HCT116 (cell line): ENCODE measurements around the gene SPATA6. TPM values are rescaled to one million over a fixed set of nuclear protein-coding genes. Genes with fewer than 3 reads are reported as not detected.

Experiments
- ATAC-seq: fragments of 200-7000 bp; cut with Tn5 transposase; 2 replicates; pipeline ENCODE4 v1.9.1; 2020; ENCODE audit warnings: mild to moderate bottlenecking, moderate library complexity
- BruUV-seq: library from RNA; stranded (reverse); fragments of 400-500 nt; replicated peaks from 2 replicates; lab custom pipeline; 2021; lab: Mats Ljungman, UMichigan
- CTCF ChIA-PET: fragments of 300-600 bp; sonication (Branson Sonifier 250); formaldehyde crosslinking; loops from one replicate; lab custom pipeline; 2021; ENCODE audit warnings: antibody characterized with exemption; lab: Charles Lee
- POLR2A ChIA-PET: fragments of 300-600, 350-600 bp; sonication (Branson Sonifier 250); formaldehyde crosslinking; loops from one replicate; lab custom pipeline; 2021; ENCODE audit warnings: antibody characterized with exemption; lab: Charles Lee
- RAD21 ChIA-PET, 2 experiments: fragments of 300-600 bp; sonication (Branson Sonifier 250); formaldehyde crosslinking; loops; one replicate each; lab custom pipeline; 2023; ENCODE audit warnings: low total read pairs in 2 of 2; ENCODE audit not compliant: uncharacterized antibody in 2 of 2, unreplicated experiment in 2 of 2, low non-redundant PET in 1 of 2; lab: Charles Lee
- DNase-seq: peaks from one replicate; pipeline ENCODE4 v3.0.0-alpha.2; 2010; ENCODE audit warnings: low read depth, low spot score
- H2AFZ ChIP-seq: fragments of 200-600 bp; shearing (Covaris generic), sonication (generic); 2 replicates; pipeline ENCODE4 v1.6.1; 2017; ENCODE audit warnings: low read depth, mixed run types, mixed read lengths, antibody characterized with exemption, low read length; ENCODE audit not compliant: poor library complexity, severe bottlenecking
- H3K27ac ChIP-seq: 2 replicates; pipeline ENCODE4 v1.5.1; 2012; ENCODE audit warnings: low read depth, low read length
- H3K27me3 ChIP-seq: fragments of 200-600 bp; sonication (generic); 2 replicates; pipeline ENCODE4 v1.6.1; 2016; ENCODE audit warnings: mixed run types, low read length, mixed read lengths; ENCODE audit not compliant: insufficient read depth
- H3K36me3 ChIP-seq, 2 experiments: fragments of 200-500 bp in 1 of 2; fragments of 200-600 bp in 1 of 2; sonication (Bioruptor generic) in 1 of 2; sonication (generic) in 1 of 2; 2 replicates each; pipeline versions ENCODE4 v1.5.1 to v1.6.1; 2014 to 2016; ENCODE audit warnings: low read length in 2 of 2, inconsistent platforms in 1 of 2, mixed read lengths in 1 of 2, mixed run types in 1 of 2; ENCODE audit not compliant: insufficient read depth in 2 of 2, control insufficient read depth in 1 of 2
- H3K4me1 ChIP-seq, 2 experiments: fragments of 200-600 bp in 1 of 2; sonication (generic) in 1 of 2; 2 replicates each; pipeline versions ENCODE4 v1.5.1 to v1.6.1; 2012 to 2017; ENCODE audit warnings: low read length in 2 of 2, inconsistent platforms in 1 of 2, mild to moderate bottlenecking in 1 of 2, mixed read lengths in 1 of 2, mixed run types in 1 of 2, moderate library complexity in 1 of 2; ENCODE audit not compliant: insufficient read depth in 2 of 2, control insufficient read depth in 1 of 2
- H3K4me2 ChIP-seq: fragments of 200-600 bp; sonication (generic); 2 replicates; pipeline ENCODE4 v1.6.1; 2017; ENCODE audit warnings: mixed run types, low read length, mixed read lengths
- H3K4me3 ChIP-seq, 2 experiments: fragments of 200-600 bp in 1 of 2; sonication (generic) in 1 of 2; replicated peaks in 1 of 2; 2 replicates each; pipeline ENCODE4 v1.5.1; 2011 to 2016; ENCODE audit warnings: low read length in 2 of 2, control low read depth in 1 of 2, low read depth in 1 of 2, mild to moderate bottlenecking in 1 of 2, mixed read lengths in 1 of 2, mixed run types in 1 of 2
- H3K79me2 ChIP-seq: fragments of 200-600 bp; sonication (generic); 2 replicates; pipeline ENCODE4 v1.6.1; 2017; ENCODE audit warnings: mild to moderate bottlenecking, mixed run types, low read length, moderate library complexity, mixed read lengths; ENCODE audit not compliant: insufficient read depth
- H3K9ac ChIP-seq: fragments of 200-600 bp; sonication (generic); 2 replicates; pipeline ENCODE4 v1.6.1; 2016; ENCODE audit warnings: low read length, mixed read lengths
- H3K9me2 ChIP-seq: fragments of 200-600 bp; sonication (generic), shearing (Covaris generic); 2 replicates; pipeline ENCODE4 v1.6.1; 2017; ENCODE audit warnings: mixed run types, mild to moderate bottlenecking, moderate library complexity; ENCODE audit not compliant: insufficient read depth
- H3K9me3 ChIP-seq, 2 experiments: fragments of 200-500 bp in 1 of 2; fragments of 200-600 bp in 1 of 2; sonication (Bioruptor generic) in 1 of 2; sonication (generic) in 1 of 2; 2 replicates each; pipeline ENCODE4 v1.6.1; 2014 to 2017; ENCODE audit warnings: low read length in 2 of 2, mixed read lengths in 2 of 2, inconsistent platforms in 1 of 2, low read depth in 1 of 2, mild to moderate bottlenecking in 1 of 2, mixed run types in 1 of 2, moderate library complexity in 1 of 2; ENCODE audit not compliant: control insufficient read depth in 1 of 2, insufficient read depth in 1 of 2
- H4K20me1 ChIP-seq: fragments of 200-600 bp; sonication (generic), shearing (Covaris generic); 2 replicates; pipeline ENCODE4 v1.6.1; 2017; ENCODE audit warnings: mixed run types, mild to moderate bottlenecking, moderate library complexity; ENCODE audit not compliant: insufficient read depth
- EGR1 ChIP-seq: IDR thresholded peaks from 2 replicates; pipeline ENCODE4 v1.6.1; 2012; ENCODE audit warnings: low read depth
- ELF1 ChIP-seq: IDR thresholded peaks from 2 replicates; pipeline ENCODE4 v1.6.1; 2012; ENCODE audit warnings: low read depth, borderline replicate concordance
- JUND ChIP-seq: IDR thresholded peaks from 2 replicates; pipeline ENCODE4 v1.6.1; 2012
- POLR2A ChIP-seq: IDR thresholded peaks from 2 replicates; pipeline ENCODE4 v1.7.0; 2011; ENCODE audit warnings: borderline replicate concordance; ENCODE audit not compliant: insufficient read depth, insufficient read length; ENCODE audit errors: extremely low read depth
- POLR2AphosphoS5 ChIP-seq: IDR thresholded peaks from 2 replicates; pipeline ENCODE4 v1.6.1; 2011; ENCODE audit warnings: mild to moderate bottlenecking, low read depth, low read length, moderate library complexity
- SIN3A ChIP-seq: IDR thresholded peaks from 2 replicates; pipeline ENCODE4 v1.6.1; 2012; ENCODE audit warnings: low read depth
- SP1 ChIP-seq: IDR thresholded peaks from 2 replicates; pipeline ENCODE4 v1.6.1; 2012; ENCODE audit warnings: low read depth
- intact Hi-C: fragments of 100-400 bp; cut with micrococcal nuclease; formaldehyde crosslinking; loops from 2 replicates; pipeline ENCODE4 v1.10.0; 2022
- total RNA-seq: library from RNA; stranded (reverse); gene quantifications from one replicate; pipeline ENCODE4 v1.2.1, GENCODE V29; 2021; ENCODE audit not compliant: unreplicated experiment
- TF ChIP-seq, protein P1 (sequence below): IDR thresholded peaks from 2 replicates; pipeline ENCODE4 v1.6.1; 2012
- TF ChIP-seq, protein P2 (sequence below): IDR thresholded peaks from 2 replicates; pipeline ENCODE4 v1.6.1; 2012; ENCODE audit warnings: low read depth
- TF ChIP-seq, protein P3 (sequence below): IDR thresholded peaks from 2 replicates; pipeline ENCODE4 v1.6.1; 2012
- TF ChIP-seq, protein P4 (sequence below): IDR thresholded peaks from 2 replicates; pipeline ENCODE4 v1.6.1; 2011; ENCODE audit warnings: mild to moderate bottlenecking, low read length, moderate library complexity; ENCODE audit not compliant: insufficient replicate concordance; ENCODE audit errors: extremely low read depth

SPATA6 gene
- total RNA-seq, 1 experiment from 2014 or later: 8.6 TPM

DNA sequence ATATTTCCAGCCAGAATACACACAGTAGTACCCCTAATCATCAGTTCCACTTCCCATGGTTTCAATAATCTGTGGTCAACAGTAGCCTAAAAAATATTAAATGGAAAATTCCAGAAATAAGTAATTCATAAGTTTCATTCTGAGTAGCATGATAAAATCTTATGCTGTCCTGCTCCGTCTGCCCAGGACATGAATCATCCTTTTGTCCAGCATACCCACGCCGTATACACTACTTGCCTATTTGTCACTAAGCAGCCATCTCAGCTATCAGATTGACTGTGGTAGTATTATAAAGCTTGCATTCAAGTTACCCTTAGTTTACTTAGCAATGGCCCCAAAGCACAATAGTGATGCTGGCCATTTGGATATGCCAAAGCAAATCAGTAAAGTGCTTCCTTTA is 130.8 kb downstream of the SPATA6 start:
- H3K4me3 ChIP-seq: no peak overlapping the region
- ChIA-PET POLR2A (no interaction called here), RAD21 (no interaction called here), CTCF (no interaction called here)
- no peaks in the 10 kb centered on the region for H3K9me3 ChIP-seq
- BruUV-seq: no TSS peak
- H3K4me1 ChIP-seq: no peaks in the 10 kb centered on the region
- H3K27me3 ChIP-seq: no peaks in the 10 kb centered on the region
- ATAC-seq (no peak), DNase-seq (no peak)
- intact Hi-C loops: no loop called here
- no peaks in the 10 kb centered on the region for H3K79me2 ChIP-seq
- H3K9me2 ChIP-seq: no peaks in the 10 kb centered on the region
- H3K9ac ChIP-seq: no peak overlapping the region
- H3K4me2 ChIP-seq: no peak overlapping the region
- no peaks in the 10 kb centered on the region for H4K20me1 ChIP-seq
- H3K36me3 ChIP-seq: no peaks in the 10 kb centered on the region
- no peak overlapping the region for H3K27ac ChIP-seq
- TF ChIP-seq SIN3A: no peak
- no peak for TF ChIP-seq ELF1
- TF ChIP-seq JUND: no peak
- TF ChIP-seq POLR2AphosphoS5: no peak
- H2AFZ ChIP-seq: no peak overlapping the region

DNA sequence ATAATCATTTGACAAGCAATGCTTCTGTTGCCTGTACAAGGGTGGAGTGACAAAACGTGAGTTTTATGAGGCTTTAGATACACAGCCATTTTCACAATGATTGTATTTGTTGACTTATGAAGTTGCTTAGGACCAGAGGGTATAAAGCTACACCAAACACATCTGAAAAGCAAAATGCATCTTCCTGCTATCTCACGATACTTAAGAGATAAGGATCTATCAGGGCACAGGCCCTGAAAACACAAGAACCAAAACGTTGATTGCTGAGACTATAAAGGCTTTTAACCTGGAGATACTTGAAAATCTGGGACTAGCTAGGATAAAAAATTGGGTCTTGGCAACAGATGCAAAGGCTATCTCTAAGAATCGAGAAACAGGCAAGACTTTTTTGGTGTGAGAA is 133.7 kb downstream of the SPATA6 start:
- Histone ChIP-seq H4K20me1 (no peaks in the 10 kb centered on the region), H3K27ac (no peak overlapping the region), H3K79me2 (no peaks in the 10 kb centered on the region), H3K9ac (no peak overlapping the region), H3K36me3 (no peaks in the 10 kb centered on the region), H3K27me3 (no peaks in the 10 kb centered on the region), H3K9me3 (no peaks in the 10 kb centered on the region), H3K4me2 (no peak overlapping the region), H3K4me1 (no peaks in the 10 kb centered on the region), H3K9me2 (no peaks in the 10 kb centered on the region), H2AFZ (no peak overlapping the region), H3K4me3 (no peak overlapping the region)
- intact Hi-C loops: no loop called here
- POLR2A ChIA-PET: no interaction called here
- RAD21 ChIA-PET: no interaction called here
- TF ChIP-seq, protein P1, sequence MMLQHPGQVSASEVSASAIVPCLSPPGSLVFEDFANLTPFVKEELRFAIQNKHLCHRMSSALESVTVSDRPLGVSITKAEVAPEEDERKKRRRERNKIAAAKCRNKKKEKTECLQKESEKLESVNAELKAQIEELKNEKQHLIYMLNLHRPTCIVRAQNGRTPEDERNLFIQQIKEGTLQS: no peak
- TF ChIP-seq SP1 (no peak), POLR2A (no peak), JUND (no peak), EGR1 (no peak)
- TF ChIP-seq, protein P2, sequence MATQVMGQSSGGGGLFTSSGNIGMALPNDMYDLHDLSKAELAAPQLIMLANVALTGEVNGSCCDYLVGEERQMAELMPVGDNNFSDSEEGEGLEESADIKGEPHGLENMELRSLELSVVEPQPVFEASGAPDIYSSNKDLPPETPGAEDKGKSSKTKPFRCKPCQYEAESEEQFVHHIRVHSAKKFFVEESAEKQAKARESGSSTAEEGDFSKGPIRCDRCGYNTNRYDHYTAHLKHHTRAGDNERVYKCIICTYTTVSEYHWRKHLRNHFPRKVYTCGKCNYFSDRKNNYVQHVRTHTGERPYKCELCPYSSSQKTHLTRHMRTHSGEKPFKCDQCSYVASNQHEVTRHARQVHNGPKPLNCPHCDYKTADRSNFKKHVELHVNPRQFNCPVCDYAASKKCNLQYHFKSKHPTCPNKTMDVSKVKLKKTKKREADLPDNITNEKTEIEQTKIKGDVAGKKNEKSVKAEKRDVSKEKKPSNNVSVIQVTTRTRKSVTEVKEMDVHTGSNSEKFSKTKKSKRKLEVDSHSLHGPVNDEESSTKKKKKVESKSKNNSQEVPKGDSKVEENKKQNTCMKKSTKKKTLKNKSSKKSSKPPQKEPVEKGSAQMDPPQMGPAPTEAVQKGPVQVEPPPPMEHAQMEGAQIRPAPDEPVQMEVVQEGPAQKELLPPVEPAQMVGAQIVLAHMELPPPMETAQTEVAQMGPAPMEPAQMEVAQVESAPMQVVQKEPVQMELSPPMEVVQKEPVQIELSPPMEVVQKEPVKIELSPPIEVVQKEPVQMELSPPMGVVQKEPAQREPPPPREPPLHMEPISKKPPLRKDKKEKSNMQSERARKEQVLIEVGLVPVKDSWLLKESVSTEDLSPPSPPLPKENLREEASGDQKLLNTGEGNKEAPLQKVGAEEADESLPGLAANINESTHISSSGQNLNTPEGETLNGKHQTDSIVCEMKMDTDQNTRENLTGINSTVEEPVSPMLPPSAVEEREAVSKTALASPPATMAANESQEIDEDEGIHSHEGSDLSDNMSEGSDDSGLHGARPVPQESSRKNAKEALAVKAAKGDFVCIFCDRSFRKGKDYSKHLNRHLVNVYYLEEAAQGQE: no peak
- TF ChIP-seq, protein P3, sequence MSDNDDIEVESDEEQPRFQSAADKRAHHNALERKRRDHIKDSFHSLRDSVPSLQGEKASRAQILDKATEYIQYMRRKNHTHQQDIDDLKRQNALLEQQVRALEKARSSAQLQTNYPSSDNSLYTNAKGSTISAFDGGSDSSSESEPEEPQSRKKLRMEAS: no peak
- TF ChIP-seq, protein P4, sequence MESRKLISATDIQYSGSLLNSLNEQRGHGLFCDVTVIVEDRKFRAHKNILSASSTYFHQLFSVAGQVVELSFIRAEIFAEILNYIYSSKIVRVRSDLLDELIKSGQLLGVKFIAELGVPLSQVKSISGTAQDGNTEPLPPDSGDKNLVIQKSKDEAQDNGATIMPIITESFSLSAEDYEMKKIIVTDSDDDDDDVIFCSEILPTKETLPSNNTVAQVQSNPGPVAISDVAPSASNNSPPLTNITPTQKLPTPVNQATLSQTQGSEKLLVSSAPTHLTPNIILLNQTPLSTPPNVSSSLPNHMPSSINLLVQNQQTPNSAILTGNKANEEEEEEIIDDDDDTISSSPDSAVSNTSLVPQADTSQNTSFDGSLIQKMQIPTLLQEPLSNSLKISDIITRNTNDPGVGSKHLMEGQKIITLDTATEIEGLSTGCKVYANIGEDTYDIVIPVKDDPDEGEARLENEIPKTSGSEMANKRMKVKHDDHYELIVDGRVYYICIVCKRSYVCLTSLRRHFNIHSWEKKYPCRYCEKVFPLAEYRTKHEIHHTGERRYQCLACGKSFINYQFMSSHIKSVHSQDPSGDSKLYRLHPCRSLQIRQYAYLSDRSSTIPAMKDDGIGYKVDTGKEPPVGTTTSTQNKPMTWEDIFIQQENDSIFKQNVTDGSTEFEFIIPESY: no peak
- DNase-seq: no peak
- CTCF ChIA-PET: no interaction called here
- ATAC-seq: no peak
- BruUV-seq: no TSS peak
